HCT116 (cell line): ENCODE results near the gene NOX4.
"Not testable (repeated sequence)": the region's sequence is repeated elsewhere in the genome, so short reads cannot be mapped to it uniquely, and the experiment has no call there.

ENCODE experiments used
- MAX ChIP-seq: IDR thresholded peaks from 2 replicates; pipeline ENCODE4 v1.6.1; 2012
- POLR2AphosphoS5 ChIP-seq: IDR thresholded peaks from 2 replicates; pipeline ENCODE4 v1.6.1; 2011; ENCODE audit warnings: mild to moderate bottlenecking, low read depth, low read length, moderate library complexity
- RAD21 ChIP-seq: IDR thresholded peaks from 2 replicates; pipeline ENCODE4 v1.6.1; 2012; ENCODE audit warnings: low read depth, mild to moderate bottlenecking
- SRF ChIP-seq: IDR thresholded peaks from 2 replicates; pipeline ENCODE4 v1.6.1; 2012; ENCODE audit warnings: low read depth

GRCh38 chr11:89411112-89411511, 80.1 kb downstream of the NOX4 start:
- TF ChIP-seq MAX, SRF, POLR2AphosphoS5, RAD21: not testable (repeated sequence)
